ENCODE data around the gene IGFBP7.

Gene IGFBP7

DNA sequence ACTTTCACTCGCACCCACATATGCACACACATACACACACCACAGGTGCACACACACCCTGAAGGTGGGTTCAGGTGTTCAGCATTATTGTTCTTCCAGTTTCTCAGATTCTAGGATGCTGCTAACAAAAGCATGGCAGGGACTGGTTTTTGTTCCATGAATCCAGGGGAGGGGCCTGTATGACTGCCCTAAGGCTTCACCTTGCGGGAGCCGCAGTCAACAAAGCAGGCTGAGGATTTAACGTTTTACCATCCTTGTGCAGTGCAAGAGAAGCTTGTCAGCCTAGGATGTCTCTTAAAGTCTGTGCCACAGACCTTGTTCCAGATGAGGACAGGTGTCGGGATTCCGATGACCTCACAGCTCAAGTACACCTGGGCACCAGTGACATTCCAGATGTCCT lies 69.7 kb downstream of the IGFBP7 start:
- TF ChIP-seq ZNF274 (IDR thresholded peaks at IDR 0.05; ENCODE audit: low read depth, low read length) = no peak
- H3K4me3 ChIP-seq (ENCODE audit: low read length) = no peak overlapping the region

DNA sequence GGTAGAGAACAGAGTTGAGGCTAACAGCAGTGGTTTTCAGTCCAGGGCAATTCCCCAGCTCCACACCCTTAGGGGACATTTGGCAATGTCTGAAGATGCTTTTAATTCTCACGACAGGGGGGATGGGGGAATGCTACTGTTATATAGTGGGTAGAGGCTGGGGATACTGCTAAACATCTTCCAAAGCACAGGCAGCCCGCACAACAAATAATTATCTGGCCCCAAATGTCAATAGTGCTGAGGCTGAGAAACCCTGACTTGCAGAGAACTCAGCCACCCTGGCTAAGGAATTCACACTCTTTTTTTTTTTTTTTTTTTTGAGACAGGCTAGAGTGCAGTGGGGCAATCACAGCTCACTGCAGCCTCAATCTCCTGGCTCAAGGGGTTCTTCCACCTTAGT lies 70.8 kb downstream of the IGFBP7 start:
- H3K4me3 ChIP-seq (ENCODE audit: low read length) = no peak overlapping the region

DNA sequence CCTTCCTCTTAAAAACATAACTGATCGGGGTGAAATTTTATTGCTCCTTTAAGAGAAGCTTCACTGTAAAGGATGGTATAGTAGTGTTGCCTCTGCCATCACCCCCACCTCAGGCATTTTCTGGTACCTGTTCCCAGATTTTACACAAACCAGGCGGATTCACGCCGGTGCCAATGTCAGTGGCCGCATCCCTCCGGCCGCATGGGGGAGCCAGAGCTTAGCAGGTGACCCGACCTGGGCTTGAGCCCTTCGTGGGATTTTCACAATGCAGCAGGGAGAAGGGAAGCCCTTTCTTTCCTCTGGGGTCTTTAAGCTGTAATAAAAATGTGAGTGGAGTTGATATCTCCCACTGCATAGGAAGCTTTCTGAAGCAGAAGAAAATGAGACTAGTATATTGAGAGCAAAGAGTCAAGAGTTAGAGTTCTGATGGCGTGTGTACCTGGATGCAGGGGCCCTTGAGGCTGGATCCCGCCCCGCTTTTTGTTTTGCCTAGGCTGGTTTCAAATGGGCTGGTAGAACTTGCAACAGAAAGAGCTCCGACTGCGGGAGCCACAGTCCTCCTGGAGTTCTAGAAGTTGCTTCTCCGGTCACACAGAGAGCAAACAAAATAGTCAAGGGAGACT lies 72.1 kb downstream of the IGFBP7 start:
- TF ChIP-seq ZNF274 (IDR thresholded peaks at IDR 0.05; ENCODE audit: low read depth, low read length) = no peak
- H3K4me3 ChIP-seq (ENCODE audit: low read length) = no peak overlapping the region

More for the DNA sequence above, 70.8 kb downstream of the IGFBP7 start:
- TF ChIP-seq ZNF274 (IDR thresholded peaks at IDR 0.05; ENCODE audit: low read depth, low read length) = no peak

DNA sequence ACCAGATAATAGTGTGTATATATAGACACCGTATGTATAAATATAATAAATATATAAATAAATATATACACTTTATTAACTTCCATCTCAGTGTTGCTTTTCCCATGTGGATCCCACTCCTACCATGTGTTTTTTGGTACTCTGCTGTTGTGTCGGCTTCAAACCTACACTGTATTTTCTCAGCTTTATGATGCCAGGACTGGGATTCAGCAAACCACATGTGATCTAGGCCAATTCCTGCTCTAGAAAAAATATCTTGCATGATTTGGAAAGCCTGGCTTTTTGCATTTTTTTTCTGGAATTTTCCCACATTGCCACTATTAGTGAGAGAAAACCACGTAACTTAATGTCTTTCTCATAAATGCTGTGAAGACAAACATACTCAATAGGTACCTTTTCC lies 75.7 kb downstream of the IGFBP7 start:
- no peak overlapping the region for H3K4me3 ChIP-seq (ENCODE audit: low read length)
- TF ChIP-seq ZNF274 (IDR thresholded peaks at IDR 0.05; ENCODE audit: low read depth, low read length) = no peak

DNA sequence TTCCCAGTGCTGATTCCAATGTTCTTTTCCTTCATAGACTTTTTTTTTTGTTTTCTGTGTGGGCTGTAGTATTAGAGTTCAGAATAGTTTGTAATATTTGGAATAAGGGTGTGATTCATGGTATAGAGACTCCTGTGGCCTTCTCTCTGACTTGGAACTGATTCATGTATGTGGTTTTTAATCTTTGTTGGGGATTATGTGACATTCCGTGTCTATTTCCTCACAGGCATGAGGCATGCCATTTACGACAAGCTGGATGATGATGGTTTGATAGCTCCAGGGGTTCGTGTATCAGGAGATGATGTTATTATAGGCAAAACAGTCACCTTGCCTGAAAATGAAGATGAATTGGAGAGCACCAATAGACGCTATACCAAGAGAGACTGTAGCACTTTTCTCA lies 87.1 kb downstream of the IGFBP7 start:
- TF ChIP-seq ZNF274 (IDR thresholded peaks at IDR 0.05; ENCODE audit: low read depth, low read length) = no peak
- no peak overlapping the region for H3K4me3 ChIP-seq (ENCODE audit: low read length)

DNA sequence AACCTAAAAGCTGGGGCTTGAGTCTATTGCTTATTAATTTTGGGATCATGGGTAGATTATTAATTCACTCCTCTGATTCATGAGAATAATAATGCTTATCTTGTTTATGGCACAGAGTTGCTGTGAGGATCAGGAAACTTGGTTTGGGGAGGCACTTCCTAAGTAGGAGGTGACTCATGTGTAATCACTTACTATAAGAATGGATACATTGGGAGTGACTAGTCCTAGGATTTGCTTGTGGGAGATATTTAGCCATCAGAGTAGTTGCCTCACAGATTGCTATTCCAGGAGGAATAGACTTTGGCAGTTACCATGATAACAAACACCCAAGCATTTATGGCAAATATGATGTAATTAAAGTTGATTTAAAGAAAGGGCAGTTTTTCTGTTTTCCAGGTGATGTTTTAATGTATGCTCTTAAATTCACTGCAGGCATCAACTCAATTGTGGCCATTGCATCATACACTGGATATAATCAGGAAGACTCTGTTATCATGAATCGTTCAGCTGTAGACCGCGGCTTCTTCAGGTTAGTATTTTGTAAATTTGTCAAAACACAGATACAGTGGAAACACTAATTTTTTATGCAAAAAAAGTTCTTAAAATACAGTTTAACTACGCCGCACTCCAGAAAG lies 89.6 kb downstream of the IGFBP7 start:
- no peak for TF ChIP-seq ZNF274 (IDR thresholded peaks at IDR 0.05; ENCODE audit: low read depth, low read length)
- no peak overlapping the region for H3K4me3 ChIP-seq (ENCODE audit: low read length)

DNA sequence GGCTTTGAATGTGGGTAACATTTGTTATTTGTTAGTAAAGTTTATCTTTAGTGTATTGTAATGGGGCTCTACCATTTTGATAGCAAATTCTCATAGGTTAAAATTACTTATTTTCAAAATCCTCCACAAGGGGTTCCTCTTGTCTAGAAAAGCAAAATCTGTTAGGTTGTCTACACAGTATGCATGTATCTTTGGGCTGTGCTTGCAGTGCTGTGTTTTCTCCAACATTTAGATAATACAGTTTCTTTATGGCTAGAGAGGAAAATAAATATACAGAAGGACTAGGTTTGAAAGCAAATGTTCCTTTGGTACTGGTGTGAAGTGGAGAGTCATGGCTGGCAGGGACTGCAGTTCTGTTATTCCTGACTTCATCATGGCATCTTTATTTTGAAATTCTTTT lies 91.2 kb downstream of the IGFBP7 start:
- TF ChIP-seq ZNF274 (IDR thresholded peaks at IDR 0.05; ENCODE audit: low read depth, low read length) = no peak
- no peak overlapping the region for H3K4me3 ChIP-seq (ENCODE audit: low read length)

DNA sequence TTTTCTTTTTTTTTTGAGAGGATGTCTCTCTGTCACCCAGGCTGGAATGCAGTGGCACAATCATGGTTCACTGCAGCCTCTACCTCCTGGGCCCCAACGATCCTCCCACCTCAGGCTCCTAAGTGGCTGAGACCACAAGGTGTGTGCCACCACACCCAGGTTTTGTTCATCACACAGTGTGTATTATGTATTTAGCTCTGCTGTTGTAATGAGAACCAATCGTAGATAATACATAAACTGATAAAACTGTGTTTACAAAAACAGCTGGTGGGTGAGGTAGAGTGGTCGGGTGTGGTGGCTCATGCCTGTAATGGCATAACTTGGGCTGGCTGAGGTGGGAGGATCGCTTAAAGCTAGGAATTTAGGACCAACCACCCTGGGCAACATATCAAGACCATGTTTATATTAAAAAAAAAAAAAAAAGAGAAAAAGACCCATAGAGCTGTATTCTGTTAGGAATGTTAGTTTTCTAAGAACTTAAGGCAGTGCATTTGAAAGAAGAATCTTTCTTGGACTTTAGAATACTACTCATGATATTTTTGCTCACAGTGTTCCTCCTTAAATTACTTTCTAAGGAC lies 96.6 kb downstream of the IGFBP7 start:
- TF ChIP-seq ZNF274 (IDR thresholded peaks at IDR 0.05; ENCODE audit: low read depth, low read length) = no peak

DNA sequence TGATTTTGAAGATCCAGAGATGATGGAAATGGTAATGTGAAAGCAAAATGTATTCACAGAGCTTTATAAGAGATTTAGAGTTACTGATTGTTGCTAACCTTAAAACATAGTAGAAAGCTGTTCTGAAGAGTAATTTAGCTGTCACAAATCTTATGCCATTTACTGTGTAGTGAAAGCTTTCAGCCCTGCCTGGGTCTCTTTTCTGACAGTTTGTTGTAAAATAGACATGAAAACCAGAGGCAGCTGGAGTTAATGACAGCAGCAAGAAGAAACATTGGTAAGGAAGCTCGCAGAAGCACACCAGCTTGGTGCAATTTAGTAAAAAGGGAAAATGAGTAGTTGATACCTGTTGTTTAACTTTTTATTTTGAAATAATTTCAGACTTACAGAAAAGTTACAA lies 110.4 kb downstream of the IGFBP7 start:
- H3K4me3 ChIP-seq (ENCODE audit: low read length) = no peak overlapping the region
- TF ChIP-seq ZNF274 (IDR thresholded peaks at IDR 0.05; ENCODE audit: low read depth, low read length) = no peak

More for the DNA sequence above, 96.6 kb downstream of the IGFBP7 start:
- no peak overlapping the region for H3K4me3 ChIP-seq (ENCODE audit: low read length)

DNA sequence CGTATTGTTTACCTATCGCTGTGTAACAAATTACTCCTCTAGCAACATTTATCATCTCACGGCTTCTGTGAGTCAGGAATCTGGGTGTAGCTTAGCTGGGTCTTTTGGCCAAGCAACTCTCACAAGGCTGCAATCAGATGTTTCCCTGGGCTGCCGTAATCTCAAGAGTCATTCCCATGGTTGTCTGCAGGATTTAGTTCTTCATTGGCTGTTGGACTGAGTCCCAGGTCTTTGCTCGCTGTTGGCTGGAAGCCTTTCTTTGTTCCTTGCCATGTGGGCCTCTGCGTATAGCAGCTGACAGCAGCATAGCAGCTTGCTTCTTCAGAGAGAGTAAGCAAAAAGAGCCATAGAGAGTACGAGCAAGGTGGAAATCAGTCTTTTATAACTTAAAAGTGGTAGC lies 114.7 kb downstream of the IGFBP7 start:
- no peak for TF ChIP-seq ZNF274 (IDR thresholded peaks at IDR 0.05; ENCODE audit: low read depth, low read length)
- H3K4me3 ChIP-seq (ENCODE audit: low read length) = no peak overlapping the region

DNA sequence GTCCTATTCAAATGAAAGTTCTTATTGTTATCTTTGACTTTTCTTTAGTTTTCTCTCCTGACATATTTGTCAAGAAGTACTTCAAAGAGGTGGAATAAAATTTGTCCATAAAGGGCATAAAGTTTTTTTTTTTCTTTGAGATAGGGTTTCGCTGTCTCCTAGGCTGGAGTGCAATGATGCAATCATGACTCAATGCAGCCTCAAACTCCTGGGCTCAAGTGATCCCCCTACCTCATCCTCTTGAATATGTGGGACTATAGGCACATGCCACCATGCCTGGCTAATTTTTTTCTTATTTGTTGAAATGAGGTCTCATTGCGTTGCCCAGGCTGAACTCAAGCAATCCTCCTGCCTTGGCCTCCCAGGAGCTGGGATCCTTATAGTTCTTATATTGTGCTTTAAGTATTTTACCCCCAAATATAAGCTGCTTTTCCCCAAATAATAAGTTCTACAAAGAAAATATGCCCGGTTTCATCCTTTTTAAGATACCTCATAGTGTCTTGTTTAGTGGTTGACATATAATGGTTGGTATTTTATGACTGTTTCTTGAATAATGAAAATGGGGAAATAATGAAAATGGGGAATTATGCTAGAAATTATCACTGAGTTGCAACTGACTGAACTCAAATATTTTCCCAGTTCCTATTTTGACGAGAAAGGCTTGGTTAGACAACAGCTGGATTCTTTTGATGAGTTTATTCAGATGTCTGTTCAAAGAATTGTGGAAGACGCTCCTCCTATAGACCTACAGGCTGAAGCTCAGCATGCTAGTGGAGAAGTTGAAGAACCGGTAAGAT lies 119.9 kb downstream of the IGFBP7 start:
- H3K4me3 ChIP-seq (ENCODE audit: low read length) = no peak overlapping the region
- no peak for TF ChIP-seq ZNF274 (IDR thresholded peaks at IDR 0.05; ENCODE audit: low read depth, low read length)

DNA sequence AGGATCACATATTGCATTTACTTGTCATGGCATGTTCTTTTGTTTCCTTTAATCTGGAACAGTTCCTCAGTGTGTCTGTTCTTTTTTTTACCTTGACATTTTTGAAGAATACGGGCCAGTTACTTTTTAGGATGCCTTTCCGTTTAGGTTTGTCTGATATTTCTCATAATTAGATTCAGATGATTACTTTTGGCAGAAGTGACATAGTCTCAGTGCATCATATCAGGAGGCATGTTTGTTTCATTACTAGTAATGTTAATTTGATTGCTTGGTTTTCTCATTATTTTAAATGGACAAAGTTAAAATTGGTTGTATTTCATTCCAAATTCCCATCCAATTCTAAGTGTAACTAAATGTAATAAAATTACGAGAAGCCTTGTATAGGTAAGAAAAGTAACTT lies 123.2 kb downstream of the IGFBP7 start:
- no peak for TF ChIP-seq ZNF274 (IDR thresholded peaks at IDR 0.05; ENCODE audit: low read depth, low read length)
- no peak overlapping the region for H3K4me3 ChIP-seq (ENCODE audit: low read length)

DNA sequence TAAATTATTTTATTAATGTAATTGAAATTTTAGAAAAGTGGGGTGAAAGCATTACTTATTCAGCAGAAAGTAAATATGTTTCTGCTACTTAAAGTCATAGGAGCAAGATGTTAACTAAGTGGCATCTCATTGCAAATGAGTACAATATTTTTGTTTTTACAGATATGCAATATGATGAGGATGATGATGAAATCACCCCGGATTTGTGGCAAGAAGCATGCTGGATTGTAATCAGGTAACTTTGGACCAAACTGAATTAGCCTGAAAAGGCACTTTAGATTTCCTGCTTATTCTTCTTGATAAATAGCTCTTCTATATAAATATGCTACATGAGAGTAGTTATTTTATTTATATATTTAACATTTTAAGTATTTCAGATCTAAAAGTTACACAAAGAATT lies 124.0 kb downstream of the IGFBP7 start:
- H3K4me3 ChIP-seq (ENCODE audit: low read length) = no peak overlapping the region
- TF ChIP-seq ZNF274 (IDR thresholded peaks at IDR 0.05; ENCODE audit: low read depth, low read length) = no peak

DNA sequence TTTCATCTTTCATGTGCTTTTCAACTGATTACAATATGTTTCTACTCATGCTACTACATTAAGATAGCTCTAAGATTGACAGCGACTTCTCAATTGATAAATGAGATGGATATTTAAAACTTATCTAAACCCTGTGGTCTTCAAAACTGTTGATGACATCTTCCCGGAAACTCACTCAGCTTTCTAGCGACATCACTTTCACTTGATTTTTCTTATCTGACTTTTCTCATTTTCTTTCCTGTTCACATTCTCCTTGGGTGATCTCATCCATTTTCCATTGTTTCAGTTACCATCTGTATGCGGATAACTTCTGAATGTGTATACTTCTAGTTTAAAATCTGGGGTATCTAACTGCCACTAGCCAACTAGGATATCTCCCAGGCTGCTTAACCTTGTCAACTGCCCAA lies 128.4 kb downstream of the IGFBP7 start:
- no peak for TF ChIP-seq ZNF274 (IDR thresholded peaks at IDR 0.05; ENCODE audit: low read depth, low read length)
- H3K4me3 ChIP-seq (ENCODE audit: low read length) = no peak overlapping the region

Data from GM08714 (cell line).